ENCODE results near the gene ANXA11. TPM values are rescaled to one million over a fixed set of nuclear protein-coding genes. Genes with fewer than 3 reads are reported as not detected.

ANXA11 gene
- total RNA-seq, 6 experiments from 2014 or later = 253 to 361 (median 336) TPM

DNA sequence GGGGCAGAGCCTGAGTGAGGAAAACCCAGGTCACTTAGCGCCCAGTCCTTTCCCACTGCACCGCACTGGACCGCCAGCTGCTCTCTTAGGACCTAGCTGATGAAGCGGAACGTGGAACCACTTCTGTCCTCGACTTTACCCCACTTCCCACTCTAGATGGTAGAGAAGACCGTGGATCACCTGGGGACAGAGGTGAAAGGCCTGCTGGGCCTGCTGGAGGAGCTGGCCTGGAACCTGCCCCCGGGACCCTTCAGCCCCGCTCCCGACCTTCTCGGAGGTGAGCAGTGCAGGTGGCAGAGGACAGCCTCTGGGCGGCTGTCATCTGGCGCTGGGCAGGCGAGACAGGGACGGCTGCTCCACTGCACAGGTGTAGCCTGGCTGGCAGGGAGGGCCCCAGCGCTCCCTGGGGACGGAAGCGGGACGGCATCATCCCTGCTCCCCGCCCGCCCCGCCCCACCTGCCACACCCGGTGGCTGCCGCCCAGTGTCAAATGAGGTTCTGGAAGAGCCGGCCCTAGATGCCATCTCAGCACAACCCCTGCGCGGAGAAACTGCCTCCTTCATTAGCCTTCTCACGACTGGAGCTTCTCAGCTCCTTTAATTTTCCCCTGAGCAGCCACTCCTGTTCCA lies 61.2 kb downstream of the ANXA11 start:
- peaks cover 7% of the 10 kb centered on the region for H3K36me3 Mint-ChIP-seq (ENCODE audit: low read depth)
- TF ChIP-seq, protein P1, sequence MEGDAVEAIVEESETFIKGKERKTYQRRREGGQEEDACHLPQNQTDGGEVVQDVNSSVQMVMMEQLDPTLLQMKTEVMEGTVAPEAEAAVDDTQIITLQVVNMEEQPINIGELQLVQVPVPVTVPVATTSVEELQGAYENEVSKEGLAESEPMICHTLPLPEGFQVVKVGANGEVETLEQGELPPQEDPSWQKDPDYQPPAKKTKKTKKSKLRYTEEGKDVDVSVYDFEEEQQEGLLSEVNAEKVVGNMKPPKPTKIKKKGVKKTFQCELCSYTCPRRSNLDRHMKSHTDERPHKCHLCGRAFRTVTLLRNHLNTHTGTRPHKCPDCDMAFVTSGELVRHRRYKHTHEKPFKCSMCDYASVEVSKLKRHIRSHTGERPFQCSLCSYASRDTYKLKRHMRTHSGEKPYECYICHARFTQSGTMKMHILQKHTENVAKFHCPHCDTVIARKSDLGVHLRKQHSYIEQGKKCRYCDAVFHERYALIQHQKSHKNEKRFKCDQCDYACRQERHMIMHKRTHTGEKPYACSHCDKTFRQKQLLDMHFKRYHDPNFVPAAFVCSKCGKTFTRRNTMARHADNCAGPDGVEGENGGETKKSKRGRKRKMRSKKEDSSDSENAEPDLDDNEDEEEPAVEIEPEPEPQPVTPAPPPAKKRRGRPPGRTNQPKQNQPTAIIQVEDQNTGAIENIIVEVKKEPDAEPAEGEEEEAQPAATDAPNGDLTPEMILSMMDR (IDR thresholded peaks at IDR 0.05) = peak; percentile 49
- H3K4me3 Mint-ChIP-seq = no peak overlapping the region
- H3K27ac Mint-ChIP-seq = peak overlapping the region; percentile 46; the same call in 1 of the 2 replicates
- H3K4me1 Mint-ChIP-seq (ENCODE audit: low read depth) = peaks cover 30% of the 10 kb centered on the region
- no peak for DNase-seq
- H3K27me3 Mint-ChIP-seq (ENCODE audit: insufficient read depth) = peaks cover 12% of the 10 kb centered on the region
- H3K9me3 Mint-ChIP-seq = no peaks in the 10 kb centered on the region; the same call in 1 of the 2 replicates

DNA sequence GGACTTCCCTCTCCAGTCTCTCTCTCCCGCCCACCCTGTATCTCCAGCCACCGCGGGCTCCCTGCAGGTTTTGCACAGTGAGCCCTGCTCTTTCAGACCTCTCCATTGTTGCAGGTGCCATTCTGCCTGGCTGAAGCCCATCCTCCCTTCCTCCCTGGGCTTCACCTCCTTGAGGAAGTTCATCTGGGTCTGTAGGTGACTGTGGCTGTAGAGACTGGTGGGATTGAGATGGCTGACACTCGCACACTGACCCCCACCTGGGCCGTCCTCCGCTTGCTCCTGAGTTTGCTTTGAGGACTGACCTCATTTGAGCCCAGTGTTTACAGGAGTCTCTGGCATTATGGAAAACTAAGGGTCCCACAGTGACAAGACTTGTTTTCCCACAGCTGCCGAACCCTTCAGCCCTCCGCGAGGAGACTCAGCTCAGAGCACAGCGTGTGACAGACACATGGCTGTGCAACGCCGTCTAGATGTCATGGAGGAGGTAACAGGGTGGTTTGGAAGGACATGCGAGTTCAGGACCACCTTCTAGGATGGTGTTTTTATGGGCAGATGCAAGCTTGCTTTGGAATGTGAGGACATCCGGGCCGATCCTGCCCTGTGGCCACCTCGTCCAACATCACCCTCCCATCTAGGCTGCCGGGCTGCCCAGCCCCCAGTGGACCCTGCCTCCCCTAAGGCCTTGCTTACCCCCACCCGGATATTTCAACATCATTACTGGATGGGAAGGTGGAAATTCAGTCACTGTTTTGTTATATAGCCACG lies 63.5 kb downstream of the ANXA11 start:
- Mint-ChIP-seq H3K27ac (no peak overlapping the region), H3K9me3 (no peaks in the 10 kb centered on the region), H3K4me1 (ENCODE audit: low read depth) (peaks cover 35% of the 10 kb centered on the region), H3K36me3 (ENCODE audit: low read depth) (no peaks in the 10 kb centered on the region), H3K27me3 (ENCODE audit: insufficient read depth) (peaks cover 12% of the 10 kb centered on the region), H3K4me3 (no peak overlapping the region)
- DNase-seq = no peak
- TF ChIP-seq, protein P1 (IDR thresholded peaks at IDR 0.05) = no peak

DNA sequence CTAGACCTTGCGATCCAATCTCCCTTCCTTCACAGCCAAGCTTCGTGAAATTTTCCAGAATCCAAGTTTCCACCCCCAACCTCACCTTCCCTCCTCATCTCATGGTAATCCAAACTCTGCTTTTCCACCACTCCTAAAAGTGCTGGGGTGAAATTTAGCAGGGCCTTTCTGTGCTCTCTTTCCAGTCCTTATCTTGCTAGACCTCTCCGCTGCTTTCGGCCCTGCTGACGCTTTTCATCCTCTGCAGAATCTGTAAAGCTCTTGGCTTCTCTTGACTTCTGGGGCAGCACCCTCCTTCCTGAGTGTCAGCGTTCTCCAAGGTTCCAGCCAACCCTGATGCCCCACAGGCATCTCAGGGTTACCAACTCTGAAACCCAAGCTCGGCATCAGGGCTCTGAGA lies 65.1 kb downstream of the ANXA11 start:
- Mint-ChIP-seq H3K27ac (no peak overlapping the region), H3K4me1 (ENCODE audit: low read depth) (peaks cover 37% of the 10 kb centered on the region), H3K36me3 (ENCODE audit: low read depth) (no peaks in the 10 kb centered on the region), H3K9me3 (no peaks in the 10 kb centered on the region), H3K4me3 (no peak overlapping the region), H3K27me3 (ENCODE audit: insufficient read depth) (peaks cover 8% of the 10 kb centered on the region)
- DNase-seq = no peak
- TF ChIP-seq, protein P1 (IDR thresholded peaks at IDR 0.05) = no peak

DNA sequence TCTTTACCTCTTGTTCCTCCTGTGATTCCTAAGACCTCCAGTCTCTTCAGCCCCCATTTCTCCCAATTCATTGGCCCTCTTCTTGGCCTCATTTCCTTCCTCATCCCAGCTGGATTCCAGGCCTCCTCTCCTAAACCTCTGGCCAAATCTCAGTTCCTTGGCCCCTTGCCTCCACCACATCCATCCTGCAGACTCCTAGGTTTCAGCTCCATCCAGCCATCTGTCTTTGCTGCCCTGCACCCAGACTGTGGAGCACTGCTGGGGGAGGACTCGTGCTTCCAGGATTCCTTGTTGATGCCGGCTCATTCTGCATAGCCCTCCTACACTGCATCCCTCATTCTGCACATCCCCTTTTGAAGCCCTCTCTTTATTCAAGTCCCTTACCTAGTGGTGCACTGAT lies 66.1 kb downstream of the ANXA11 start:
- H3K27me3 Mint-ChIP-seq (ENCODE audit: insufficient read depth) = peaks cover 7% of the 10 kb centered on the region
- DNase-seq = no peak
- H3K9me3 Mint-ChIP-seq = no peaks in the 10 kb centered on the region
- TF ChIP-seq, protein P1 (IDR thresholded peaks at IDR 0.05) = no peak
- H3K27ac Mint-ChIP-seq = no peak overlapping the region
- no peaks in the 10 kb centered on the region for H3K36me3 Mint-ChIP-seq (ENCODE audit: low read depth)
- H3K4me1 Mint-ChIP-seq (ENCODE audit: low read depth) = peaks cover 30% of the 10 kb centered on the region
- H3K4me3 Mint-ChIP-seq = no peak overlapping the region

DNA sequence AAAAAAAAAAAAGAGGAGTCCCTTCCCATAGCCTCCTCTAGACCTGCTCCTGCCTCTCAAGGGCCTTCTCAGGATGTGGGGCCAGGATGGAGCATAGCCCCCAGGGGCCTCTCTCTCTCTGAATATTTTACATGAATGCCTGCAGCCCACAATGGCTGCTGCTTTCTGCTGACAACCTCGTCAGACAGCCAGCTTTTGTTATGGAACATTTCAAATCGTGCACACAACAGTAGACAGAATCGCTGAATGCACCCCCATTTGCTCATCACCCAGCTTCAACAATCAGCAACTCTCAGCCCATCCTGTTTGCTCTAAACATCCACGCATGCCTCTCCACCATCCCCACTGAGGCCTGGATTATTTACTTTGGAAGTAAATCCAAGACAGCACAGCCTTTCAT lies 67.4 kb downstream of the ANXA11 start:
- Mint-ChIP-seq H3K27ac (peak overlapping the region; percentile 13), H3K4me1 (ENCODE audit: low read depth) (peaks cover 32% of the 10 kb centered on the region), H3K27me3 (ENCODE audit: insufficient read depth) (peaks cover 8% of the 10 kb centered on the region), H3K36me3 (ENCODE audit: low read depth) (no peaks in the 10 kb centered on the region), H3K4me3 (no peak overlapping the region), H3K9me3 (no peaks in the 10 kb centered on the region)
- TF ChIP-seq, protein P1 (IDR thresholded peaks at IDR 0.05) = no peak
- no peak for DNase-seq

Measured in HFFc6 (cell line).